GM10847 (cell line): ENCODE data around the gene UBE3D.

Experiments
- POLR2A ChIP-seq: IDR thresholded peaks from 2 replicates; pipeline ENCODE4 v1.6.1; 2011; ENCODE audit not compliant: insufficient read length; ENCODE audit errors: extremely low read depth

The UBE3D gene

GRCh38 chr6:82909551-82909950, 156.1 kb downstream of the UBE3D start:
- no peak for TF ChIP-seq POLR2A

- TF ChIP-seq POLR2A = no peak
Observed at GRCh38 chr6:82908661-82909060, 157.0 kb downstream of the UBE3D start.

GRCh38 chr6:82906951-82907350, 158.7 kb downstream of the UBE3D start:
- TF ChIP-seq POLR2A = no peak

- no peak for TF ChIP-seq POLR2A
Observed at GRCh38 chr6:82906489-82906888, 159.2 kb downstream of the UBE3D start.

GRCh38 chr6:82904860-82905259, 160.8 kb downstream of the UBE3D start:
- TF ChIP-seq POLR2A = no peak

- TF ChIP-seq POLR2A = no peak
Observed at GRCh38 chr6:82904257-82904656, 161.4 kb downstream of the UBE3D start.

GRCh38 chr6:82902290-82902689, 163.4 kb downstream of the UBE3D start:
- no peak for TF ChIP-seq POLR2A

GRCh38 chr6:82894653-82895259, 170.9 kb downstream of the UBE3D start:
- no peak for TF ChIP-seq POLR2A

- TF ChIP-seq POLR2A = no peak
Observed at GRCh38 chr6:82893889-82894652, 171.6 kb downstream of the UBE3D start.

GRCh38 chr6:82891076-82891475, 174.6 kb downstream of the UBE3D start:
- TF ChIP-seq POLR2A = no peak

- TF ChIP-seq POLR2A = no peak
Observed at GRCh38 chr6:82890240-82890639, 175.4 kb downstream of the UBE3D start.

GRCh38 chr6:82889143-82889542, 176.5 kb downstream of the UBE3D start:
- no peak for TF ChIP-seq POLR2A

GRCh38 chr6:82882363-82883023, 183.1 kb downstream of the UBE3D start:
- TF ChIP-seq POLR2A = no peak

GRCh38 chr6:82881519-82881918, 184.1 kb downstream of the UBE3D start:
- TF ChIP-seq POLR2A = no peak

GRCh38 chr6:82878812-82879211, 186.8 kb downstream of the UBE3D start:
- no peak for TF ChIP-seq POLR2A
